Breast epithelium (tissue), 3 donors: ENCODE measurements around the gene WLS.

Experiments
- CTCF ChIP-seq, 3 donors: fragments of 450-650 bp; IDR thresholded peaks; one replicate each; pipeline ENCODE4 v1.5.1; 2016 to 2017; ENCODE audit warnings: antibody characterized with exemption in 3 of 3, mild to moderate bottlenecking in 3 of 3, moderate library complexity in 3 of 3
- POLR2A ChIP-seq: fragments of 450-650 bp; IDR thresholded peaks from one replicate; pipeline ENCODE4 v1.6.1; 2016; ENCODE audit warnings: antibody characterized with exemption, mild to moderate bottlenecking, moderate library complexity
- POLR2AphosphoS5 ChIP-seq, 3 donors: sonication (generic); formaldehyde crosslinking; IDR thresholded peaks; one replicate each; pipeline ENCODE4 v1.6.1; 2017; ENCODE audit warnings: antibody characterized with exemption in 3 of 3

- TF ChIP-seq CTCF (IDR thresholded peaks at IDR 0.05) (no peak), POLR2A (no peak), POLR2AphosphoS5 (IDR thresholded peaks at IDR 0.05) (no peak)
These were observed 82.4 kb downstream of the WLS start for GRCh38 chr1:68149907-68150306.
